ENCODE results near the gene MACF1.

Gene MACF1

DNA sequence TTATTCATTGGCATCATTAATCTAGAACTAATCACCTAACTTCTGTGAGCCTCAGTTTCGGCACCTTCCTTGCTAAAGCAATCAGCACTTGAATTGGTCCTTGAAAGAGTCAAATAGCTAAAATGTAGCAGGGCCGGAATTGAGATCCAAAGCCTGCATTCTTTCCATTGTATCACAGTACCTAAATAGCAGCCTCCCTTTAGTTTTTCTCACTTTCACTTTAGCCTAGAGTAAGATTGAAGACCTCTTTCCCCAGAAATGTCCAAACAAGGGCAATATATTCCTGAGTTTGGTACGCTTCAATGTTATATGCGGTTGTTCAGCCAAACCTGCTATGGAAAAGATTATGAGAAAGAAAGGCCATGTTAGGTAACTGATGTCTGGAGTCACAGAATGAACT, 165.1 kb downstream of the MACF1 start:
- CTCF ChIA-PET, result interaction anchor here (0.6 to 1.6 kb wide), 3 partner anchors 23 to 271 kb away, joined by 4 to 6 read pairs (median 5); no protein-coding TSS in a partner anchor

GRCh38 chr1:39370602-39371001, 166.1 kb downstream of the MACF1 start:
- TF ChIP-seq, protein P1, sequence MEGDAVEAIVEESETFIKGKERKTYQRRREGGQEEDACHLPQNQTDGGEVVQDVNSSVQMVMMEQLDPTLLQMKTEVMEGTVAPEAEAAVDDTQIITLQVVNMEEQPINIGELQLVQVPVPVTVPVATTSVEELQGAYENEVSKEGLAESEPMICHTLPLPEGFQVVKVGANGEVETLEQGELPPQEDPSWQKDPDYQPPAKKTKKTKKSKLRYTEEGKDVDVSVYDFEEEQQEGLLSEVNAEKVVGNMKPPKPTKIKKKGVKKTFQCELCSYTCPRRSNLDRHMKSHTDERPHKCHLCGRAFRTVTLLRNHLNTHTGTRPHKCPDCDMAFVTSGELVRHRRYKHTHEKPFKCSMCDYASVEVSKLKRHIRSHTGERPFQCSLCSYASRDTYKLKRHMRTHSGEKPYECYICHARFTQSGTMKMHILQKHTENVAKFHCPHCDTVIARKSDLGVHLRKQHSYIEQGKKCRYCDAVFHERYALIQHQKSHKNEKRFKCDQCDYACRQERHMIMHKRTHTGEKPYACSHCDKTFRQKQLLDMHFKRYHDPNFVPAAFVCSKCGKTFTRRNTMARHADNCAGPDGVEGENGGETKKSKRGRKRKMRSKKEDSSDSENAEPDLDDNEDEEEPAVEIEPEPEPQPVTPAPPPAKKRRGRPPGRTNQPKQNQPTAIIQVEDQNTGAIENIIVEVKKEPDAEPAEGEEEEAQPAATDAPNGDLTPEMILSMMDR (IDR thresholded peaks at IDR 0.05; ENCODE audit: insufficient read depth, low read length, missing control alignments), result no peak
- ChIA-PET CTCF (interaction anchor here (1.6 to 2.6 kb wide), 3 partner anchors 17 to 272 kb away, joined by 6 to 11 read pairs (median 6); no protein-coding TSS in a partner anchor), POLR2A (no interaction called here)
- no peak overlapping the region for H3K4me3 ChIP-seq (ENCODE audit: low read depth, low read length)
- DNase-seq (ENCODE audit: low read depth, low spot score), result no peak

More for the DNA sequence above, 165.1 kb downstream of the MACF1 start:
- no peak overlapping the region for H3K4me3 ChIP-seq (ENCODE audit: low read depth, low read length)
- no peak for DNase-seq (ENCODE audit: low read depth, low spot score)
- TF ChIP-seq, protein P1 (IDR thresholded peaks at IDR 0.05; ENCODE audit: insufficient read depth, low read length, missing control alignments), result no peak
- POLR2A ChIA-PET, result no interaction called here

GRCh38 chr1:39372105-39372504, 167.6 kb downstream of the MACF1 start:
- no peak overlapping the region for H3K4me3 ChIP-seq (ENCODE audit: low read depth, low read length)
- CTCF ChIA-PET, result interaction anchor here (0.7 to 2.6 kb wide), 4 partner anchors 9 to 273 kb away, joined by 3 to 11 read pairs (median 4); no protein-coding TSS in a partner anchor
- POLR2A ChIA-PET, result no interaction called here
- DNase-seq (ENCODE audit: low read depth, low spot score), result no peak
- TF ChIP-seq, protein P1 (IDR thresholded peaks at IDR 0.05; ENCODE audit: insufficient read depth, low read length, missing control alignments), result no peak

GRCh38 chr1:39376656-39377055, 172.2 kb downstream of the MACF1 start:
- H3K4me3 ChIP-seq (ENCODE audit: low read depth, low read length), result no peak overlapping the region
- CTCF ChIA-PET, result interaction anchor here (1.7 to 1.9 kb wide), 2 partner anchors 10 to 35 kb away, joined by 7 to 11 read pairs; no protein-coding TSS in a partner anchor
- TF ChIP-seq, protein P1 (IDR thresholded peaks at IDR 0.05; ENCODE audit: insufficient read depth, low read length, missing control alignments), result no peak
- POLR2A ChIA-PET, result no interaction called here
- DNase-seq (ENCODE audit: low read depth, low spot score), result no peak

DNA sequence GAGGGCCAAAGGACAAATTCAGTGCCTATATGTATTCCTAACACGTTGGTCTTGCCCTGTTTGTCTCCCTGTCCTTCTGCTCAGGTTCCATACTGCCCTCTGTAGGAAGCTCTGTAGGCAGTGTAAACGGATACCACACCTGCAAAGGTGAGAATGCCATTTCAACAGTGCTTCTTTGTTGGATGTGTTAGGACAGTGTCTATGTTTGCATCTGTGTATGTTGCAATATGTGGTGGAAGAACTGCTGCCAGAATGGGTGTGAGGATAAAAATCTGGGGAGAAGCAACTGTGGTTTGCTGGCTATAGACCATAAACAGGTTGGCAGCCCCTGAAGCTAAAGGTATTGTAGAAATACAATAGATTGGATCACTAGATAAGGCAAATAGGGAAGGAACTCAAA, 173.9 kb downstream of the MACF1 start:
- ChIA-PET CTCF (interaction anchor here (0.8 to 2.5 kb wide), 9 partner anchors 9 to 280 kb away, joined by 3 to 17 read pairs (median 7); no protein-coding TSS in a partner anchor), POLR2A (no interaction called here)
- DNase-seq (ENCODE audit: low read depth, low spot score), result no peak
- H3K4me3 ChIP-seq (ENCODE audit: low read depth, low read length), result no peak overlapping the region
- TF ChIP-seq, protein P1 (IDR thresholded peaks at IDR 0.05; ENCODE audit: insufficient read depth, low read length, missing control alignments), result no peak

- TF ChIP-seq, protein P1 (IDR thresholded peaks at IDR 0.05; ENCODE audit: insufficient read depth, low read length, missing control alignments), result no peak
- no peak overlapping the region for H3K4me3 ChIP-seq (ENCODE audit: low read depth, low read length)
- POLR2A ChIA-PET, result no interaction called here
- DNase-seq (ENCODE audit: low read depth, low spot score), result no peak
- CTCF ChIA-PET, result interaction anchor here (0.8 to 2.5 kb wide), 9 partner anchors 9 to 281 kb away, joined by 3 to 17 read pairs (median 7); no protein-coding TSS in a partner anchor
Observed at GRCh38 chr1:39379187-39379586, 174.7 kb downstream of the MACF1 start.

All from AG04449 (cell line).